GM21723 (cell line): ENCODE data around the gene SHB.
A peak's percentile ranks its signal among the peaks of the same experiment; 100 is the strongest.
"Not testable (repeated sequence)": the region's sequence is repeated elsewhere in the genome, so short reads cannot be mapped to it uniquely, and the experiment has no call there.

Source experiments
- ATAC-seq: cut with Tn5 transposase; IDR thresholded peaks from one replicate; pipeline ENCODE4 v1.9.1; 2021; ENCODE audit warnings: mild to moderate bottlenecking, moderate library complexity; ENCODE audit not compliant: unreplicated experiment

SHB gene

GRCh38 chr9:38064842-38065368 is 4.1 kb downstream of the SHB start:
- ATAC-seq, result no peak

- no peak for ATAC-seq
Observed at GRCh38 chr9:38063363-38063707, 5.7 kb downstream of the SHB start.

- no peak for ATAC-seq
Observed at GRCh38 chr9:38062498-38063362, 6.3 kb downstream of the SHB start.

GRCh38 chr9:38062106-38062497 is 6.9 kb downstream of the SHB start:
- ATAC-seq, result no peak

GRCh38 chr9:38061326-38061977 is 7.6 kb downstream of the SHB start:
- ATAC-seq, result peak; percentile 74

GRCh38 chr9:38060681-38061080 is 8.3 kb downstream of the SHB start:
- ATAC-seq, result no peak

- no peak for ATAC-seq
Observed at GRCh38 chr9:38059233-38059936, 9.6 kb downstream of the SHB start.

- ATAC-seq, result no peak
Observed at GRCh38 chr9:38058452-38059232, 10.4 kb downstream of the SHB start.

- no peak for ATAC-seq
Observed at GRCh38 chr9:38057416-38058195, 11.4 kb downstream of the SHB start.

- ATAC-seq, result no peak
Observed at GRCh38 chr9:38054653-38055052, 14.4 kb downstream of the SHB start.

GRCh38 chr9:38053697-38054461 is 15.1 kb downstream of the SHB start:
- no peak for ATAC-seq

GRCh38 chr9:38051780-38052546 is 17.1 kb downstream of the SHB start:
- no peak for ATAC-seq

- ATAC-seq, result no peak
Observed at GRCh38 chr9:38048316-38048969, 20.6 kb downstream of the SHB start.

GRCh38 chr9:38047301-38048251 is 21.5 kb downstream of the SHB start:
- ATAC-seq, result no peak

- ATAC-seq, result no peak
Observed at GRCh38 chr9:38046661-38047300, 22.2 kb downstream of the SHB start.

GRCh38 chr9:38045939-38046338 is 23.1 kb downstream of the SHB start:
- ATAC-seq, result not testable (repeated sequence)
